Measurements from ENCODE around the gene TEDC1.

Gene TEDC1

GRCh38 chr14:105486163-105486973 lies 4.7 kb upstream of the TEDC1 start, which contains the start of gene CRIP1:
Gene CRIP1, plus strand, starts transcription at chr14:105486886. Its CDS starts 374 bp downstream, at chr14:105487260.
- no peak for DNase-seq

- no peak for DNase-seq
These were observed 4.0 kb upstream of the TEDC1 start for GRCh38 chr14:105486974-105487448.

- no peak for DNase-seq
These were observed 3.5 kb upstream of the TEDC1 start for GRCh38 chr14:105487449-105487985.

- no peak for DNase-seq
These were observed 2.9 kb upstream of the TEDC1 start for GRCh38 chr14:105487986-105488777.

GRCh38 chr14:105488781-105489541 lies 2.1 kb upstream of the TEDC1 start:
- no peak for DNase-seq

- peak; percentile 34 for DNase-seq
These were observed 1.3 kb upstream of the TEDC1 start for GRCh38 chr14:105489542-105490266.

GRCh38 chr14:105490267-105490571 lies 827 bp upstream of the TEDC1 start:
- DNase-seq: no peak

- peak; percentile 24 for DNase-seq
These were observed 424 bp downstream of the TEDC1 start for GRCh38 chr14:105491366-105491973.

- no peak for DNase-seq
These were observed 1.3 kb downstream of the TEDC1 start for GRCh38 chr14:105492031-105492970.

GRCh38 chr14:105492971-105493871 lies 2.2 kb downstream of the TEDC1 start:
- DNase-seq: no peak

- no peak for DNase-seq
These were observed 3.0 kb downstream of the TEDC1 start for GRCh38 chr14:105493921-105494605.

- no peak for DNase-seq
These were observed 3.5 kb downstream of the TEDC1 start for GRCh38 chr14:105494606-105494929.

- DNase-seq: no peak
These were observed 4.3 kb downstream of the TEDC1 start for GRCh38 chr14:105495101-105495989.

- no peak for DNase-seq
These were observed 5.2 kb downstream of the TEDC1 start for GRCh38 chr14:105495990-105496830.

GRCh38 chr14:105496831-105497591 lies 6.0 kb downstream of the TEDC1 start:
- DNase-seq: no peak

Measured in GF-D8 (cell line).